OCI-LY3 (cell line): ENCODE data around the gene APOA4.

ENCODE experiments used
- H2AFZ ChIP-seq: fragments of 200-600, 300-600 bp; shearing (Covaris generic); 2 replicates; pipeline ENCODE4 v1.6.0; 2014; ENCODE audit warnings: antibody characterized with exemption, low read depth, low read length
- H3K27ac ChIP-seq: fragments of 200-600, 300-600 bp; sonication (generic); 2 replicates; pipeline ENCODE4 v1.5.1; 2014; ENCODE audit warnings: mild to moderate bottlenecking, low read length, moderate library complexity, mixed read lengths
- H3K27me3 ChIP-seq: fragments of 200-600, 300-600 bp; sonication (generic); 2 replicates; pipeline ENCODE4 v1.6.1; 2014; ENCODE audit warnings: low read depth, low read length, mixed read lengths
- H3K36me3 ChIP-seq: fragments of 200-600, 300-600 bp; sonication (generic); replicated peaks from 2 replicates; pipeline ENCODE3; 2014; ENCODE audit warnings: low read depth, low read length, mixed read lengths
- H3K4me1 ChIP-seq: fragments of 300-600, 200-600 bp; sonication (generic); 2 replicates; pipeline ENCODE4 v1.6.1; 2014; ENCODE audit warnings: low read length, mixed read lengths
- H3K4me2 ChIP-seq: fragments of 200-600, 300-600 bp; sonication (generic); 2 replicates; pipeline ENCODE4 v1.6.1; 2014; ENCODE audit warnings: low read length, mixed read lengths
- H3K4me3 ChIP-seq: fragments of 300-600, 200-600 bp; sonication (generic); 2 replicates; pipeline ENCODE4 v1.5.1; 2014; ENCODE audit warnings: antibody characterized with exemption, mild to moderate bottlenecking, low read length, moderate library complexity
- H3K79me2 ChIP-seq: fragments of 300-600, 200-600 bp; shearing (Covaris generic); 2 replicates; pipeline ENCODE4 v1.6.1; 2014; ENCODE audit warnings: mild to moderate bottlenecking, low read length, mixed read lengths
- H3K9ac ChIP-seq: fragments of 300-600, 200-600 bp; shearing (Covaris generic); 2 replicates; pipeline ENCODE4 v1.6.0; 2014; ENCODE audit warnings: mild to moderate bottlenecking, low read length, moderate library complexity
- H3K9me3 ChIP-seq: fragments of 200-600, 300-600 bp; shearing (Covaris generic); 2 replicates; pipeline ENCODE4 v1.6.1; 2014; ENCODE audit warnings: low read length, mixed read lengths; ENCODE audit not compliant: insufficient read depth
- H4K20me1 ChIP-seq: fragments of 200-600, 300-600 bp; sonication (generic); 2 replicates; pipeline ENCODE4 v1.6.1; 2016; ENCODE audit warnings: low read length, mixed read lengths; ENCODE audit not compliant: insufficient read depth
- CTCF ChIP-seq: fragments of 200-600, 300-600 bp; sonication (generic); IDR thresholded peaks from 2 replicates; pipeline ENCODE4 v1.5.1; 2014; ENCODE audit warnings: antibody characterized with exemption, low read length, low read depth
- EZH2phosphoT487 ChIP-seq: fragments of 200-600 bp; shearing (Covaris generic); IDR thresholded peaks from 2 replicates; pipeline ENCODE4 v1.6.1; 2018; ENCODE audit warnings: antibody characterized with exemption, mixed run types, low read depth

The APOA4 gene

GRCh38 chr11:116776522-116776984, 46.6 kb downstream of the APOA4 start:
- no peaks in the 10 kb centered on the region for H3K27me3 ChIP-seq
- no peak overlapping the region for H3K4me2 ChIP-seq
- H3K9ac ChIP-seq = no peak overlapping the region
- H3K4me3 ChIP-seq = no peak overlapping the region
- H3K79me2 ChIP-seq = peaks cover 12% of the 10 kb centered on the region
- H3K9me3 ChIP-seq = no peaks in the 10 kb centered on the region
- H3K36me3 ChIP-seq = peaks cover 41% of the 10 kb centered on the region
- H3K27ac ChIP-seq = no peak overlapping the region
- TF ChIP-seq EZH2phosphoT487 = no peak
- no peak for TF ChIP-seq CTCF
- H3K4me1 ChIP-seq = peaks cover 15% of the 10 kb centered on the region
- no peaks in the 10 kb centered on the region; the same call in 1 of the 2 replicates for H4K20me1 ChIP-seq
- no peak overlapping the region for H2AFZ ChIP-seq

- H3K4me3 ChIP-seq = no peak overlapping the region
- TF ChIP-seq EZH2phosphoT487 = no peak
- TF ChIP-seq CTCF = no peak
- H3K4me2 ChIP-seq = no peak overlapping the region
- H3K9me3 ChIP-seq = no peaks in the 10 kb centered on the region
- H3K27ac ChIP-seq = no peak overlapping the region
- H3K79me2 ChIP-seq = peaks cover 18% of the 10 kb centered on the region
- H3K9ac ChIP-seq = no peak overlapping the region
- peaks cover 20% of the 10 kb centered on the region for H3K4me1 ChIP-seq
- no peaks in the 10 kb centered on the region; the same call in 1 of the 2 replicates for H4K20me1 ChIP-seq
- no peaks in the 10 kb centered on the region for H3K27me3 ChIP-seq
- peaks cover 36% of the 10 kb centered on the region for H3K36me3 ChIP-seq
- no peak overlapping the region for H2AFZ ChIP-seq
Measured at GRCh38 chr11:116775975-116776374, 47.1 kb downstream of the APOA4 start.

- H3K9me3 ChIP-seq = no peaks in the 10 kb centered on the region
- peaks cover 28% of the 10 kb centered on the region for H3K36me3 ChIP-seq
- H2AFZ ChIP-seq = no peak overlapping the region
- no peaks in the 10 kb centered on the region; the same call in 1 of the 2 replicates for H4K20me1 ChIP-seq
- no peak overlapping the region for H3K4me2 ChIP-seq
- H3K27me3 ChIP-seq = no peaks in the 10 kb centered on the region
- peaks cover 22% of the 10 kb centered on the region for H3K79me2 ChIP-seq
- H3K4me1 ChIP-seq = peaks cover 23% of the 10 kb centered on the region
- no peak overlapping the region for H3K27ac ChIP-seq
- H3K9ac ChIP-seq = no peak overlapping the region
- TF ChIP-seq CTCF = no peak
- no peak for TF ChIP-seq EZH2phosphoT487
- H3K4me3 ChIP-seq = no peak overlapping the region
Measured at GRCh38 chr11:116774661-116775060, 48.4 kb downstream of the APOA4 start.

- no peaks in the 10 kb centered on the region; the same call in 1 of the 2 replicates for H4K20me1 ChIP-seq
- H3K79me2 ChIP-seq = peaks cover 22% of the 10 kb centered on the region
- H3K4me3 ChIP-seq = peak overlapping the region; percentile 87
- peaks cover 23% of the 10 kb centered on the region for H3K4me1 ChIP-seq
- peak overlapping the region; percentile 59 for H2AFZ ChIP-seq
- peak overlapping the region; percentile 97 for H3K4me2 ChIP-seq
- TF ChIP-seq EZH2phosphoT487 (no peak), CTCF (no peak)
- peaks cover 19% of the 10 kb centered on the region for H3K36me3 ChIP-seq
- H3K27me3 ChIP-seq = no peaks in the 10 kb centered on the region
- H3K9ac ChIP-seq = peak overlapping the region; percentile 82
- H3K27ac ChIP-seq = peak overlapping the region; percentile 73
- H3K9me3 ChIP-seq = no peaks in the 10 kb centered on the region
Measured at GRCh38 chr11:116773203-116774097, 49.7 kb downstream of the APOA4 start.
